ENCODE measurements around the gene TRUB1. TPM values are rescaled to one million over a fixed set of nuclear protein-coding genes. Genes with fewer than 3 reads are reported as not detected.

TRUB1 gene
- total RNA-seq, 2 experiments from 2014 or later, result 15.2 to 15.3 TPM

- CTCF ChIA-PET, result no interaction called here
- no peaks in the 10 kb centered on the region for H3K4me1 Mint-ChIP-seq (ENCODE audit: low read depth)
- no peaks in the 10 kb centered on the region for H3K27me3 Mint-ChIP-seq (ENCODE audit: low read depth)
These were observed 54.3 kb downstream of the TRUB1 start for GRCh38 chr10:114992189-114992775.

GRCh38 chr10:114995468-114996247 lies 57.7 kb downstream of the TRUB1 start:
- Mint-ChIP-seq H3K27me3 (ENCODE audit: low read depth) (no peaks in the 10 kb centered on the region), H3K4me3 (no peak overlapping the region), H3K9me3 (no peaks in the 10 kb centered on the region), H3K36me3 (ENCODE audit: low read depth) (no peaks in the 10 kb centered on the region), H3K4me1 (ENCODE audit: low read depth) (no peaks in the 10 kb centered on the region), H3K27ac (no peak overlapping the region)
- CTCF ChIA-PET, result no interaction called here
- DNase-seq, result no peak
- intact Hi-C loops (cut with micrococcal nuclease), result no loop called here

More at GRCh38 chr10:114992189-114992775, 54.3 kb downstream of the TRUB1 start:
- Mint-ChIP-seq H3K36me3 (ENCODE audit: low read depth) (peaks cover 6% of the 10 kb centered on the region), H3K4me3 (no peak overlapping the region), H3K27ac (no peak overlapping the region), H3K9me3 (no peaks in the 10 kb centered on the region)
- no peak for DNase-seq
- intact Hi-C loops (cut with micrococcal nuclease), result no loop called here

- DNase-seq, result no peak
- Mint-ChIP-seq H3K36me3 (ENCODE audit: low read depth) (no peaks in the 10 kb centered on the region), H3K27me3 (ENCODE audit: low read depth) (no peaks in the 10 kb centered on the region), H3K9me3 (no peaks in the 10 kb centered on the region), H3K4me1 (ENCODE audit: low read depth) (no peaks in the 10 kb centered on the region), H3K4me3 (no peak overlapping the region), H3K27ac (no peak overlapping the region)
- intact Hi-C loops (cut with micrococcal nuclease), result no loop called here
- CTCF ChIA-PET, result interaction anchor here (1.2 kb wide), 1 partner anchor 56 kb away, joined by 5 read pairs; no protein-coding TSS in a partner anchor
These were observed 58.5 kb downstream of the TRUB1 start for GRCh38 chr10:114996542-114996941.

GRCh38 chr10:114998993-114999392 lies 61.0 kb downstream of the TRUB1 start:
- Mint-ChIP-seq H3K27ac (no peak overlapping the region), H3K4me3 (no peak overlapping the region), H3K9me3 (no peaks in the 10 kb centered on the region), H3K4me1 (ENCODE audit: low read depth) (no peaks in the 10 kb centered on the region), H3K36me3 (ENCODE audit: low read depth) (no peaks in the 10 kb centered on the region), H3K27me3 (ENCODE audit: low read depth) (peaks cover 2% of the 10 kb centered on the region)
- DNase-seq, result no peak
- CTCF ChIA-PET, result no interaction called here
- intact Hi-C loops (cut with micrococcal nuclease), result no loop called here

GRCh38 chr10:115001506-115002381 lies 63.7 kb downstream of the TRUB1 start:
- no peak for DNase-seq
- H3K4me1 Mint-ChIP-seq (ENCODE audit: low read depth), result no peaks in the 10 kb centered on the region
- CTCF ChIA-PET, result interaction anchor here (0.9 kb wide), 1 partner anchor 8 kb away, joined by 7 read pairs; no protein-coding TSS in a partner anchor
- H3K27ac Mint-ChIP-seq, result no peak overlapping the region
- H3K36me3 Mint-ChIP-seq (ENCODE audit: low read depth), result no peaks in the 10 kb centered on the region
- no peak overlapping the region for H3K4me3 Mint-ChIP-seq
- intact Hi-C loops (cut with micrococcal nuclease), result no loop called here
- peaks cover 10% of the 10 kb centered on the region for H3K27me3 Mint-ChIP-seq (ENCODE audit: low read depth)
- H3K9me3 Mint-ChIP-seq, result no peaks in the 10 kb centered on the region

- H3K4me3 Mint-ChIP-seq, result no peak overlapping the region
- H3K27me3 Mint-ChIP-seq (ENCODE audit: low read depth), result peaks cover 10% of the 10 kb centered on the region
- H3K36me3 Mint-ChIP-seq (ENCODE audit: low read depth), result no peaks in the 10 kb centered on the region
- intact Hi-C loops (cut with micrococcal nuclease), result no loop called here
- DNase-seq, result no peak
- CTCF ChIA-PET, result interaction anchor here (0.6 kb wide), 1 partner anchor 701 kb away, joined by 3 read pairs; no protein-coding TSS in a partner anchor
- no peaks in the 10 kb centered on the region for H3K9me3 Mint-ChIP-seq
- no peak overlapping the region for H3K27ac Mint-ChIP-seq
- no peaks in the 10 kb centered on the region for H3K4me1 Mint-ChIP-seq (ENCODE audit: low read depth)
These were observed 65.4 kb downstream of the TRUB1 start for GRCh38 chr10:115003396-115003795.

- Mint-ChIP-seq H3K27me3 (ENCODE audit: low read depth) (peaks cover 14% of the 10 kb centered on the region), H3K27ac (no peak overlapping the region)
- DNase-seq, result no peak
These were observed 66.4 kb downstream of the TRUB1 start for GRCh38 chr10:115004236-115004862.

GRCh38 chr10:115005771-115006170 lies 67.8 kb downstream of the TRUB1 start:
- H3K36me3 Mint-ChIP-seq (ENCODE audit: low read depth), result no peaks in the 10 kb centered on the region
- no peak for DNase-seq
- H3K4me1 Mint-ChIP-seq (ENCODE audit: low read depth), result no peaks in the 10 kb centered on the region
- no peak overlapping the region for H3K4me3 Mint-ChIP-seq
- H3K27me3 Mint-ChIP-seq (ENCODE audit: low read depth), result peaks cover 20% of the 10 kb centered on the region
- CTCF ChIA-PET, result interaction anchor here (1.2 kb wide), 1 partner anchor 83 kb away, joined by 3 read pairs; no protein-coding TSS in a partner anchor
- no peaks in the 10 kb centered on the region for H3K9me3 Mint-ChIP-seq
- intact Hi-C loops (cut with micrococcal nuclease), result no loop called here
- no peak overlapping the region for H3K27ac Mint-ChIP-seq

More at GRCh38 chr10:115004236-115004862, 66.4 kb downstream of the TRUB1 start:
- CTCF ChIA-PET, result interaction anchor here (1.2 kb wide), 1 partner anchor 82 kb away, joined by 3 read pairs; no protein-coding TSS in a partner anchor
- Mint-ChIP-seq H3K4me1 (ENCODE audit: low read depth) (no peaks in the 10 kb centered on the region), H3K36me3 (ENCODE audit: low read depth) (no peaks in the 10 kb centered on the region), H3K9me3 (no peaks in the 10 kb centered on the region), H3K4me3 (no peak overlapping the region)
- intact Hi-C loops (cut with micrococcal nuclease), result no loop called here

- CTCF ChIA-PET, result no interaction called here
- intact Hi-C loops (cut with micrococcal nuclease), result no loop called here
- H3K9me3 Mint-ChIP-seq, result no peaks in the 10 kb centered on the region
- H3K27me3 Mint-ChIP-seq (ENCODE audit: low read depth), result peaks cover 13% of the 10 kb centered on the region
- H3K36me3 Mint-ChIP-seq (ENCODE audit: low read depth), result no peaks in the 10 kb centered on the region
- H3K4me1 Mint-ChIP-seq (ENCODE audit: low read depth), result no peaks in the 10 kb centered on the region
- no peak overlapping the region for H3K27ac Mint-ChIP-seq
- H3K4me3 Mint-ChIP-seq, result no peak overlapping the region
- no peak for DNase-seq
These were observed 80.4 kb downstream of the TRUB1 start for GRCh38 chr10:115018185-115018931.

GRCh38 chr10:115020449-115020848 lies 82.5 kb downstream of the TRUB1 start:
- intact Hi-C loops (cut with micrococcal nuclease), result no loop called here
- no peaks in the 10 kb centered on the region for H3K9me3 Mint-ChIP-seq
- DNase-seq, result no peak
- H3K27ac Mint-ChIP-seq, result no peak overlapping the region
- CTCF ChIA-PET, result interaction anchor here (1.0 kb wide), 1 partner anchor 143 kb away, joined by 3 read pairs; no protein-coding TSS in a partner anchor
- peaks cover 13% of the 10 kb centered on the region for H3K27me3 Mint-ChIP-seq (ENCODE audit: low read depth)
- no peak overlapping the region for H3K4me3 Mint-ChIP-seq
- no peaks in the 10 kb centered on the region for H3K4me1 Mint-ChIP-seq (ENCODE audit: low read depth)
- no peaks in the 10 kb centered on the region for H3K36me3 Mint-ChIP-seq (ENCODE audit: low read depth)

- CTCF ChIA-PET, result no interaction called here
- no peaks in the 10 kb centered on the region for H3K36me3 Mint-ChIP-seq (ENCODE audit: low read depth)
- no peak overlapping the region for H3K4me3 Mint-ChIP-seq
- peaks cover 7% of the 10 kb centered on the region for H3K27me3 Mint-ChIP-seq (ENCODE audit: low read depth)
- no peaks in the 10 kb centered on the region for H3K9me3 Mint-ChIP-seq
- intact Hi-C loops (cut with micrococcal nuclease), result no loop called here
- no peaks in the 10 kb centered on the region for H3K4me1 Mint-ChIP-seq (ENCODE audit: low read depth)
- DNase-seq, result no peak
- H3K27ac Mint-ChIP-seq, result no peak overlapping the region
These were observed 84.7 kb downstream of the TRUB1 start for GRCh38 chr10:115022733-115023132.
